Measurements from ENCODE around the gene ALPP. TPM values are rescaled to one million over a fixed set of nuclear protein-coding genes. Genes with fewer than 3 reads are reported as not detected.
"Not testable (repeated sequence)": the region's sequence is repeated elsewhere in the genome, so short reads cannot be mapped to it uniquely, and the experiment has no call there.

ALPP gene
- total and polyA plus RNA-seq, 2 donors (not counting 1 experiment from before 2014, with no cell fraction given), result not detected

DNA sequence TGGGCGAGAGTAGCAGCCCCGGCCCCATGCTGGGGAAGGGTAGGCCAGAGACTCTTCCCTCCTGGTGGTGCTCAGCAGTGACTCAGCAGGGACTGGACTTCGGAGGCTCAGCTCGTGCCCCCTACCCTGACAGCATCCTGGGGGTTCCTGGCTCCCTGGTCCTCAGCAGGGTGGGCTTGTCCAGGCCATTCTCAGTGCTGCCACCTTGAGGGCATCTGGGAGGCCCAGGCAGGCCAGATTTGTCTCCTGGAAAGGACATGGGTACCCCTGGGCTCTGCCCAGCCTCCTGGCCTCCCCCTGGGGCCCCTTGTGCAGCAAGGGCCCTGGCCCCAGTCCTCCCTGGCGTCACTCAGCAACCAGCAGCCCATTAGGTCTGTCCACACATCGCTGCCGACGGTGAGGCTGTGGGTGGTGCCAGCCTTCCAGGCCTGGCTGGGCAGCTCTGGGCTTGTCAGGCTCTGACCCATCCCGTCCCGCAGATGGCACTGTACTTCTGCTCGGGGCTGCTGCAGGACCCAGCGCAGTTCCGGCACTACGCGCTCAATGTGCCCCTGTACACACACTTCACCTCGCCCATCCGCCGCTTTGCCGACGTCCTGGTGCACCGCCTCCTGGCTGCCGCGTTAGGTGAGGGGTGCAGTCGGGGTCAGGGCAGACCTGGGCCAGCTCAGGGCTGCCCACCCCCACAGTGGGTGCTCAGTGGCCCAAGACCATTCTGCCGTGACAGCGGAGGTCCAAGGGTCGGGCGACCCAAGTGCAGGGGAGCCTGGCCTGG is 45.0 kb upstream of the ALPP start:
- Histone ChIP-seq H4K20me1 (ENCODE audit: control insufficient read depth, insufficient read depth, low read length, poor library complexity, severe bottlenecking) (no peaks in the 10 kb centered on the region), H3K79me2 (ENCODE audit: control insufficient read depth, insufficient read depth, low read length) (no peaks in the 10 kb centered on the region), H2AFZ (ENCODE audit: insufficient read depth, low read depth, low read length, poor library complexity, severe bottlenecking) (no peak overlapping the region), H3K27ac (ENCODE audit: low read length in 2 of 2) (no peak overlapping the region), H3K9me3 (ENCODE audit: control extremely low read depth in 1 of 3, control insufficient read depth in 2 of 3, insufficient read depth in 1 of 3, low read length in 2 of 3) (no peaks in the 10 kb centered on the region), H3K36me3 (replicated peaks in 1 of 2; ENCODE audit: control extremely low read depth in 1 of 2, control insufficient read depth in 1 of 2, extremely low read depth in 1 of 2, insufficient read depth in 2 of 2, low read length in 1 of 2) (peaks cover 0 to 5% of the 10 kb centered on the region in 2 experiments), H3K27me3 (replicated peaks in 1 of 4; ENCODE audit: control extremely low read depth in 1 of 4, control insufficient read depth in 3 of 4, insufficient read depth in 4 of 4, low read length in 3 of 4) (no peaks in the 10 kb centered on the region), H3K9ac (ENCODE audit: low read length) (no peak overlapping the region), H3K4me3 (ENCODE audit: control extremely low read depth in 1 of 5, extremely low read depth in 1 of 5, insufficient read depth in 1 of 5, low read depth in 2 of 5, low read length in 4 of 5) (no peak overlapping the region), H3K4me1 (ENCODE audit: control insufficient read depth in 2 of 2, insufficient read depth in 2 of 2, low read length in 2 of 2) (no peaks in the 10 kb centered on the region), H3K4me2 (replicated peaks; ENCODE audit: low read depth, low read length, poor library complexity, severe bottlenecking) (no peak overlapping the region)
- TF ChIP-seq CTCF (IDR thresholded peaks at IDR 0.05) (no peak), EZH2 (IDR thresholded peaks at IDR 0.05; ENCODE audit: borderline replicate concordance, insufficient read depth, low read depth, low read length, poor library complexity, severe bottlenecking) (no peak)
- Mint-ChIP-seq H3K4me3 (no peak overlapping the region), H3K4me1 (no peaks in the 10 kb centered on the region), H3K9me3 (ENCODE audit: insufficient read depth) (no peaks in the 10 kb centered on the region), H3K27ac (no peak overlapping the region), H3K27me3 (no peaks in the 10 kb centered on the region)
- intact Hi-C loops (cut with micrococcal nuclease), result no loop called here
- ChIA-PET POLR2A (no interaction called here), CTCF (no interaction called here)
- ATAC-seq (ENCODE audit: low read depth), result no peak
- 94% methylated on average over 28 of the region's 28 CpGs for WGBS (ENCODE audit: insufficient coverage)
- DNase-seq, result no peak

GRCh38 chr2:232334136-232334884 is 44.2 kb upstream of the ALPP start:
- H3K27ac Mint-ChIP-seq; POLR2A ChIA-PET; CTCF ChIA-PET; H3K36me3 ChIP-seq (replicated peaks in 1 of 2; ENCODE audit: control extremely low read depth in 1 of 2, control insufficient read depth in 1 of 2, extremely low read depth in 1 of 2, insufficient read depth in 2 of 2, low read length in 1 of 2); H3K4me3 Mint-ChIP-seq; H2AFZ ChIP-seq (ENCODE audit: insufficient read depth, low read depth, low read length, poor library complexity, severe bottlenecking); H3K4me3 ChIP-seq (ENCODE audit: control extremely low read depth in 1 of 5, extremely low read depth in 1 of 5, insufficient read depth in 1 of 5, low read depth in 2 of 5, low read length in 4 of 5); H3K27me3 Mint-ChIP-seq; DNase-seq; H3K79me2 ChIP-seq (ENCODE audit: control insufficient read depth, insufficient read depth, low read length); H3K27ac ChIP-seq (ENCODE audit: low read length in 2 of 2); H3K27me3 ChIP-seq (replicated peaks in 1 of 4; ENCODE audit: control extremely low read depth in 1 of 4, control insufficient read depth in 3 of 4, insufficient read depth in 4 of 4, low read length in 3 of 4); H3K9ac ChIP-seq (ENCODE audit: low read length); H3K9me3 ChIP-seq (ENCODE audit: control extremely low read depth in 1 of 3, control insufficient read depth in 2 of 3, insufficient read depth in 1 of 3, low read length in 2 of 3); H3K4me2 ChIP-seq (replicated peaks; ENCODE audit: low read depth, low read length, poor library complexity, severe bottlenecking); H3K4me1 ChIP-seq (ENCODE audit: control insufficient read depth in 2 of 2, insufficient read depth in 2 of 2, low read length in 2 of 2); ATAC-seq (ENCODE audit: low read depth); intact Hi-C loops (cut with micrococcal nuclease); H3K9me3 Mint-ChIP-seq (ENCODE audit: insufficient read depth); H4K20me1 ChIP-seq (ENCODE audit: control insufficient read depth, insufficient read depth, low read length, poor library complexity, severe bottlenecking); H3K4me1 Mint-ChIP-seq: not testable (repeated sequence)
- WGBS (ENCODE audit: insufficient coverage), result 95% methylated on average over 16 of the region's 33 CpGs

GRCh38 chr2:232334885-232335205 is 43.7 kb upstream of the ALPP start:
- H3K4me1 ChIP-seq (ENCODE audit: control insufficient read depth in 2 of 2, insufficient read depth in 2 of 2, low read length in 2 of 2); H3K9me3 ChIP-seq (ENCODE audit: control extremely low read depth in 1 of 3, control insufficient read depth in 2 of 3, insufficient read depth in 1 of 3, low read length in 2 of 3); H3K36me3 ChIP-seq (replicated peaks in 1 of 2; ENCODE audit: control extremely low read depth in 1 of 2, control insufficient read depth in 1 of 2, extremely low read depth in 1 of 2, insufficient read depth in 2 of 2, low read length in 1 of 2); H3K4me3 Mint-ChIP-seq; H3K4me1 Mint-ChIP-seq; ATAC-seq (ENCODE audit: low read depth); H3K27ac ChIP-seq (ENCODE audit: low read length in 2 of 2); H4K20me1 ChIP-seq (ENCODE audit: control insufficient read depth, insufficient read depth, low read length, poor library complexity, severe bottlenecking); H3K4me2 ChIP-seq (replicated peaks; ENCODE audit: low read depth, low read length, poor library complexity, severe bottlenecking); H3K79me2 ChIP-seq (ENCODE audit: control insufficient read depth, insufficient read depth, low read length); intact Hi-C loops (cut with micrococcal nuclease); H2AFZ ChIP-seq (ENCODE audit: insufficient read depth, low read depth, low read length, poor library complexity, severe bottlenecking); H3K9me3 Mint-ChIP-seq (ENCODE audit: insufficient read depth); H3K27ac Mint-ChIP-seq; H3K9ac ChIP-seq (ENCODE audit: low read length); H3K27me3 ChIP-seq (replicated peaks in 1 of 4; ENCODE audit: control extremely low read depth in 1 of 4, control insufficient read depth in 3 of 4, insufficient read depth in 4 of 4, low read length in 3 of 4); POLR2A ChIA-PET; H3K27me3 Mint-ChIP-seq; H3K4me3 ChIP-seq (ENCODE audit: control extremely low read depth in 1 of 5, extremely low read depth in 1 of 5, insufficient read depth in 1 of 5, low read depth in 2 of 5, low read length in 4 of 5); DNase-seq; CTCF ChIA-PET: not testable (repeated sequence)
- WGBS (ENCODE audit: insufficient coverage), result no CpG with 5 or more reads among the region's 6 CpGs
